Astrocyte (in vitro differentiated cells and primary cell): ENCODE measurements around the gene DCLK2. TPM values are rescaled to one million over a fixed set of nuclear protein-coding genes. Genes with fewer than 3 reads are reported as not detected.
A peak's percentile ranks its signal among the peaks of the same experiment; 100 is the strongest.

ENCODE experiments used
- DNase-seq: peaks from one replicate; pipeline ENCODE4 v3.0.0-alpha.2; 2010; ENCODE audit warnings: low read depth
- FAIRE-seq: peaks from 2 replicates; lab custom pipeline; 2011; peaks lifted over from hg19 to GRCh38; lab: Jason Lieb, UNC
- H2AFZ ChIP-seq: 2 replicates; pipeline ENCODE4 v1.6.0; 2012; ENCODE audit warnings: low read depth, low read length, inconsistent platforms
- H3K27ac ChIP-seq: 2 replicates; pipeline ENCODE4 v1.5.1; 2011; ENCODE audit warnings: low read depth, low read length, inconsistent platforms
- H3K27me3 ChIP-seq: 2 replicates; pipeline ENCODE4 v1.6.0; 2011; ENCODE audit warnings: low read length, inconsistent platforms; ENCODE audit not compliant: insufficient read depth
- H3K36me3 ChIP-seq: 2 replicates; pipeline ENCODE4 v1.5.1; 2011; ENCODE audit warnings: low read length, inconsistent platforms; ENCODE audit not compliant: insufficient read depth
- H3K4me1 ChIP-seq: 2 replicates; pipeline ENCODE4 v1.5.1; 2011; ENCODE audit warnings: low read length, inconsistent platforms; ENCODE audit not compliant: insufficient read depth
- H3K4me2 ChIP-seq: 2 replicates; pipeline ENCODE4 v1.6.0; 2012; ENCODE audit warnings: low read length, inconsistent platforms
- H3K4me3 ChIP-seq: 2 replicates; pipeline ENCODE4 v1.5.1; 2011; ENCODE audit warnings: low read depth, mild to moderate bottlenecking, low read length, inconsistent platforms; ENCODE audit not compliant: insufficient read depth
- H3K79me2 ChIP-seq: 2 replicates; pipeline ENCODE4 v1.6.0; 2012; ENCODE audit warnings: mild to moderate bottlenecking, low read length, inconsistent platforms; ENCODE audit not compliant: insufficient read depth
- H3K9ac ChIP-seq: 2 replicates; pipeline ENCODE4 v1.6.0; 2012; ENCODE audit warnings: mild to moderate bottlenecking, low read length, inconsistent platforms
- H3K9me3 ChIP-seq: 2 replicates; pipeline ENCODE4 v1.5.1; 2012; ENCODE audit warnings: low read depth, mild to moderate bottlenecking, low read length, inconsistent platforms; ENCODE audit not compliant: insufficient read depth
- H4K20me1 ChIP-seq: 2 replicates; pipeline ENCODE4 v1.6.0; 2012; ENCODE audit warnings: low read length, inconsistent platforms; ENCODE audit not compliant: insufficient read depth
- H3K27ac Mint-ChIP-seq: one replicate; pipeline ENCODE4 v1.8.0; 2021; ENCODE audit warnings: mild to moderate bottlenecking, mixed read lengths; ENCODE audit not compliant: unreplicated experiment
- H3K27me3 Mint-ChIP-seq: one replicate; pipeline ENCODE4 v1.8.0; 2021; ENCODE audit warnings: low read depth, mixed read lengths; ENCODE audit not compliant: unreplicated experiment
- H3K36me3 Mint-ChIP-seq: one replicate; pipeline ENCODE4 v1.8.0; 2021; ENCODE audit warnings: low read depth, mixed read lengths; ENCODE audit not compliant: unreplicated experiment
- H3K4me1 Mint-ChIP-seq: one replicate; pipeline ENCODE4 v1.8.0; 2021; ENCODE audit warnings: low read depth, mixed read lengths; ENCODE audit not compliant: unreplicated experiment
- H3K4me3 Mint-ChIP-seq: one replicate; pipeline ENCODE4 v1.8.0; 2021; ENCODE audit warnings: mild to moderate bottlenecking, moderate library complexity, mixed read lengths; ENCODE audit not compliant: unreplicated experiment
- H3K9me3 Mint-ChIP-seq: one replicate; pipeline ENCODE4 v1.8.0; 2021; ENCODE audit warnings: mild to moderate bottlenecking, mixed read lengths; ENCODE audit not compliant: unreplicated experiment
- EZH2 ChIP-seq: IDR thresholded peaks from 2 replicates; pipeline ENCODE4 v1.6.1; 2012; ENCODE audit warnings: mild to moderate bottlenecking, low read length, inconsistent platforms; ENCODE audit not compliant: insufficient read depth
- total RNA-seq: library from RNA; stranded (reverse); gene quantifications from 2 replicates; pipeline ENCODE4 v1.2.1, GENCODE V29; 2021
- TF ChIP-seq, protein P1 (sequence below): IDR thresholded peaks from 2 replicates; pipeline ENCODE4 v1.5.1; 2011; ENCODE audit warnings: low read depth, mild to moderate bottlenecking, inconsistent platforms, low read length, moderate library complexity; ENCODE audit not compliant: insufficient read depth

Gene DCLK2
- total RNA-seq, 1 donor from 2014 or later, result 6.2 TPM

DNA sequence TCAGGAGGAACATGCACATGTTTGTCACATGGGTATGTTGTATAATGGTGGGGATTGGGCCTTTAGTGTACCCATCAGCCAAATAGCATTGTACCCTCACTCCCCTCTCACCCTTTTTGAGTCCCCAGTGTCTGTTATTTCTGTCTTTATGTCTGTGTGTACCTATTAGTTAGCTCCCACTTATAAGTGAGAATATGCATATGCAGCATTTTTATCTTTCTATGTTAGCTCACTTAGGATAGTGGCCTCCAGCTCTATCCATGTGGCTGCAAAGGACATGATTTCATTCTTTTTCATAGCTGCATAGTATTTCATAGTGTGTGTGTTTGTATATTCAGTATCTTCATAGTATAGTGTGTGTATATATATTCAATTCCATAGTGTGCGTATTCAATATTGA is 64.6 kb downstream of the DCLK2 start:
- Histone ChIP-seq H3K79me2 (no peaks in the 10 kb centered on the region), H3K27ac (no peak overlapping the region), H2AFZ (no peak overlapping the region), H3K4me3 (no peak overlapping the region), H3K9me3 (no peaks in the 10 kb centered on the region), H3K27me3 (no peaks in the 10 kb centered on the region), H3K36me3 (no peaks in the 10 kb centered on the region), H3K4me1 (peaks cover 9% of the 10 kb centered on the region), H3K9ac (no peak overlapping the region), H3K4me2 (no peak overlapping the region), H4K20me1 (no peaks in the 10 kb centered on the region)
- no peak for TF ChIP-seq EZH2
- TF ChIP-seq, protein P1, sequence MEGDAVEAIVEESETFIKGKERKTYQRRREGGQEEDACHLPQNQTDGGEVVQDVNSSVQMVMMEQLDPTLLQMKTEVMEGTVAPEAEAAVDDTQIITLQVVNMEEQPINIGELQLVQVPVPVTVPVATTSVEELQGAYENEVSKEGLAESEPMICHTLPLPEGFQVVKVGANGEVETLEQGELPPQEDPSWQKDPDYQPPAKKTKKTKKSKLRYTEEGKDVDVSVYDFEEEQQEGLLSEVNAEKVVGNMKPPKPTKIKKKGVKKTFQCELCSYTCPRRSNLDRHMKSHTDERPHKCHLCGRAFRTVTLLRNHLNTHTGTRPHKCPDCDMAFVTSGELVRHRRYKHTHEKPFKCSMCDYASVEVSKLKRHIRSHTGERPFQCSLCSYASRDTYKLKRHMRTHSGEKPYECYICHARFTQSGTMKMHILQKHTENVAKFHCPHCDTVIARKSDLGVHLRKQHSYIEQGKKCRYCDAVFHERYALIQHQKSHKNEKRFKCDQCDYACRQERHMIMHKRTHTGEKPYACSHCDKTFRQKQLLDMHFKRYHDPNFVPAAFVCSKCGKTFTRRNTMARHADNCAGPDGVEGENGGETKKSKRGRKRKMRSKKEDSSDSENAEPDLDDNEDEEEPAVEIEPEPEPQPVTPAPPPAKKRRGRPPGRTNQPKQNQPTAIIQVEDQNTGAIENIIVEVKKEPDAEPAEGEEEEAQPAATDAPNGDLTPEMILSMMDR, result no peak
- H3K4me1 Mint-ChIP-seq, result peaks cover 10% of the 10 kb centered on the region
- H3K36me3 Mint-ChIP-seq, result no peaks in the 10 kb centered on the region
- DNase-seq, result no peak
- H3K9me3 Mint-ChIP-seq, result no peaks in the 10 kb centered on the region
- no peak overlapping the region for H3K4me3 Mint-ChIP-seq
- no peaks in the 10 kb centered on the region for H3K27me3 Mint-ChIP-seq
- H3K27ac Mint-ChIP-seq, result no peak overlapping the region
- no peak for FAIRE-seq

DNA sequence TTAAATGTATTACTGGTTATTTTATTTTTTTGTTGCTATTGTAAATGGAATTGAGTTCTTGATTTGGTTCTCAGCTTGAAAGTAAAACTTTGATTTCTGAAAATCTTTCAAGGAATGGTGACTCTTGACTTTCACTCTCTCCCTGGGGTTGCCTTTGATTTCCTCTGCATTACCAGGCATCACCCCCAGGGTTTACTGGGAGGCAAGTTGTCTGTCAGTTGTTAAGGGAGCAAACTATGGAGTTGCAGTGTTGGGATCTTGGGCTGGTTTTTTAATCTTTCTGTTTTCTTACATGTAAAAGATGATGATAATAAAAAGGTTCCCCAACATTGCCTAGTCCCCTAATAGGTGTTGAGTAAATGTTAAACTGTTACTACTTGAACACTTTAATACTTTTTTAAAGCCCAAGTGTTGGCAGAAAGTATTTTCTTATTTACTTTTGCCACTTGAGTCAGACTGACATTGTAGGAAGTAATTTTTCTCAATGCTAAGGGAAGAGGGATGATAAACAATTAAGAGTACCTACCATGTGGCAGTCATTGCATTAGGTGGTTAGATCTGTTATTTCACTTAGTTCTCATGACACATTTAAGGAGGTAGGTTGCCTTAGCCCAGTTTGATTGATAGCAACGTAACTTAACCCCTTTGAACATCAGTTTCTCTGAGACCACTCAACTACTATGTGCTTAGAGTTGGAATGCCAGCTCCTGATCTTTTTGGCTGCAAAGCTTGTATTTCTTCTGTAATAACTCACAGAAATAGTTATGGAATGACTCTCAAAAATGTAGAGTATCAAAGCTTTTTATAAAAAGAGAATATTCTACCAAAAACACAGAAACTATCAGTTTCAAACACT is 67.1 kb downstream of the DCLK2 start:
- Histone ChIP-seq H3K27me3 (no peaks in the 10 kb centered on the region), H3K4me2 (peak overlapping the region; percentile 3), H3K79me2 (no peaks in the 10 kb centered on the region), H3K4me1 (peaks cover 9% of the 10 kb centered on the region), H3K27ac (no peak overlapping the region), H2AFZ (no peak overlapping the region), H3K36me3 (no peaks in the 10 kb centered on the region), H3K9me3 (no peaks in the 10 kb centered on the region), H3K4me3 (no peak overlapping the region), H3K9ac (no peak overlapping the region), H4K20me1 (no peaks in the 10 kb centered on the region)
- FAIRE-seq, result peak; percentile 43
- Mint-ChIP-seq H3K36me3 (no peaks in the 10 kb centered on the region), H3K27ac (no peak overlapping the region), H3K9me3 (no peaks in the 10 kb centered on the region), H3K4me1 (peaks cover 10% of the 10 kb centered on the region), H3K27me3 (no peaks in the 10 kb centered on the region), H3K4me3 (no peak overlapping the region)
- peak; percentile 68 for DNase-seq
- TF ChIP-seq EZH2, result no peak
- TF ChIP-seq, protein P1, result no peak

DNA sequence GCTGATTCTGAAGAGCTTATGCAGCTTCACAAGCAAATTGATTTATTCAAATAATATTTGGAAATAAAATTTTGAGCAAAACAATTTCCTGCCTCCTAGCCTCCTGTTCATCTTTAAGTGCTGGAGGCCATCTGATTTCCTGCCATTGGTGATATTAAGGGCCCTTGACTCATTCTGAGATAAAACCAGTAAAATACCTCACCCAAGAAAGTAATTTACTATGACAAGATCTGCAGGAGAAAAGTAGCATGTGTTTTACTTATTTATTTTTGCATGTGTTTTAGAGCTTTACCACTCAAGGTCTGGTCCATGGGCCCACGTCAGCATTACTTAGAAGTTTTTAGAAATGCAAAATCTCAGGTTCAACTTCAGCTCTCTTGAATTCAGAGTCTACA is 67.7 kb downstream of the DCLK2 start:
- Histone ChIP-seq H2AFZ (no peak overlapping the region), H3K4me2 (peak overlapping the region; percentile 3), H3K9me3 (no peaks in the 10 kb centered on the region), H3K27me3 (no peaks in the 10 kb centered on the region), H3K79me2 (no peaks in the 10 kb centered on the region), H3K4me3 (no peak overlapping the region), H3K9ac (no peak overlapping the region), H3K36me3 (no peaks in the 10 kb centered on the region), H3K4me1 (peaks cover 7% of the 10 kb centered on the region), H4K20me1 (no peaks in the 10 kb centered on the region), H3K27ac (no peak overlapping the region)
- TF ChIP-seq EZH2, result no peak
- TF ChIP-seq, protein P1, result no peak
- H3K4me1 Mint-ChIP-seq, result peaks cover 8% of the 10 kb centered on the region
- no peak for FAIRE-seq
- no peaks in the 10 kb centered on the region for H3K9me3 Mint-ChIP-seq
- H3K4me3 Mint-ChIP-seq, result no peak overlapping the region
- H3K27ac Mint-ChIP-seq, result no peak overlapping the region
- H3K27me3 Mint-ChIP-seq, result no peaks in the 10 kb centered on the region
- DNase-seq, result peak; percentile 53
- H3K36me3 Mint-ChIP-seq, result no peaks in the 10 kb centered on the region
